Liver (tissue), 9 donors: ENCODE results near the gene UBTF. TPM values are rescaled to one million over a fixed set of nuclear protein-coding genes. Genes with fewer than 3 reads are reported as not detected.
A peak's percentile ranks its signal among the peaks of the same experiment; 100 is the strongest.

Experiments used
- DNase-seq: peaks from one replicate; pipeline ENCODE4 v3.0.0-alpha.2; 2017; ENCODE audit warnings: low spot score
- H3K27ac ChIP-seq, 2 donors: one replicate each; pipeline ENCODE4 v1.7.0; 2013; ENCODE audit warnings: inconsistent platforms in 2 of 2, low read length in 2 of 2, control low read depth in 1 of 2, low read depth in 1 of 2, mild to moderate bottlenecking in 1 of 2
- H3K27me3 ChIP-seq, 4 donors: one replicate each; pipeline versions ENCODE4 v1.6.1 to v1.7.0; 2013; ENCODE audit warnings: low read length in 3 of 4, inconsistent platforms in 1 of 4, mild to moderate bottlenecking in 1 of 4, moderate library complexity in 1 of 4; ENCODE audit not compliant: control insufficient read depth in 4 of 4, insufficient read depth in 4 of 4
- H3K36me3 ChIP-seq, 4 donors: one replicate each; pipeline versions ENCODE4 v1.6.1 to v1.7.0; 2013; ENCODE audit warnings: low read length in 3 of 4, mild to moderate bottlenecking in 3 of 4, low read depth in 1 of 4, moderate library complexity in 1 of 4; ENCODE audit not compliant: control insufficient read depth in 4 of 4, insufficient read depth in 3 of 4
- H3K4me1 ChIP-seq, 4 donors: one replicate each; pipeline versions ENCODE4 v1.6.1 to v1.7.0; 2013; ENCODE audit warnings: low read length in 3 of 4, mild to moderate bottlenecking in 3 of 4, moderate library complexity in 1 of 4; ENCODE audit not compliant: control insufficient read depth in 4 of 4, insufficient read depth in 4 of 4
- H3K4me3 ChIP-seq, 3 donors: one replicate each; pipeline versions ENCODE4 v1.6.1 to v1.7.0; 2013; ENCODE audit warnings: low read length in 3 of 3, control low read depth in 1 of 3, low read depth in 1 of 3, mild to moderate bottlenecking in 1 of 3
- H3K9ac ChIP-seq, 2 donors: one replicate each; pipeline ENCODE4 v1.7.0; 2013; ENCODE audit warnings: low read length in 2 of 2, mild to moderate bottlenecking in 2 of 2, moderate library complexity in 2 of 2, control low read depth in 1 of 2, low read depth in 1 of 2
- H3K9me3 ChIP-seq, 4 donors: one replicate each; pipeline versions ENCODE4 v1.6.1 to v1.7.0; 2013; ENCODE audit warnings: low read length in 3 of 4; ENCODE audit not compliant: control insufficient read depth in 4 of 4
- ATF3 ChIP-seq: IDR thresholded peaks from 2 replicates; pipeline ENCODE4 v1.6.1; 2016; ENCODE audit warnings: antibody characterized with exemption
- CTCF ChIP-seq: fragments of 150-350 bp; IDR thresholded peaks from 2 replicates; pipeline ENCODE4 v1.5.1; 2017; ENCODE audit warnings: improper control_type of control experiment, low read depth, low read length; ENCODE audit not compliant: missing input control
- EGR1 ChIP-seq, 2 donors: IDR thresholded peaks; 2 replicates each; pipeline ENCODE4 v1.6.1; 2016 to 2018; ENCODE audit warnings: antibody characterized with exemption in 2 of 2, low read depth in 2 of 2
- FOXA1 ChIP-seq: IDR thresholded peaks from 2 replicates; pipeline ENCODE4 v1.6.1; 2016; ENCODE audit warnings: antibody characterized with exemption
- FOXA2 ChIP-seq: IDR thresholded peaks from 2 replicates; pipeline ENCODE4 v1.6.1; 2016; ENCODE audit warnings: antibody characterized with exemption
- GABPA ChIP-seq, 2 donors: IDR thresholded peaks in 1 of 2; conservative IDR thresholded peaks in 1 of 2; 2 replicates each; pipeline ENCODE4 v1.6.1; 2016; ENCODE audit warnings: antibody characterized with exemption in 2 of 2, mild to moderate bottlenecking in 1 of 2, moderate library complexity in 1 of 2
- HNF4A ChIP-seq, 2 donors: conservative IDR thresholded peaks; 2 replicates each; pipeline ENCODE4 v1.6.1; 2016; ENCODE audit warnings: antibody characterized with exemption in 2 of 2, mild to moderate bottlenecking in 2 of 2
- HNF4G ChIP-seq: IDR thresholded peaks from 2 replicates; pipeline ENCODE4 v1.6.1; 2016; ENCODE audit warnings: antibody characterized with exemption
- NR2F2 ChIP-seq: IDR thresholded peaks from 2 replicates; pipeline ENCODE4 v1.6.1; 2016; ENCODE audit warnings: antibody characterized with exemption
- RXRA ChIP-seq, 2 donors: IDR thresholded peaks; 2 replicates each; pipeline ENCODE4 v1.6.1; 2017 to 2018; ENCODE audit warnings: antibody characterized with exemption in 2 of 2, mild to moderate bottlenecking in 1 of 2
- SP1 ChIP-seq: IDR thresholded peaks from 2 replicates; pipeline ENCODE4 v1.6.1; 2018; ENCODE audit warnings: antibody characterized with exemption, mild to moderate bottlenecking
- YY1 ChIP-seq: IDR thresholded peaks from 2 replicates; pipeline ENCODE4 v1.6.1; 2016; ENCODE audit warnings: antibody characterized with exemption, mild to moderate bottlenecking
- WGBS: extraction: QIAGEN DNeasy Blood & Tissue Kit; methylation state at CpG from one replicate; pipeline ENCODE4 v1.1.7; 2013; 5-methylcytosine and 5-hydroxymethylcytosine counted together
- polyA plus RNA-seq, 2 donors: library from polyadenylated mRNA; stranded (reverse) in 1 of 2; unstranded in 1 of 2; fragments of 200-250 nt in 1 of 2; fragments of >200 nt in 1 of 2; fragmentation: Nextera tagmentation in 1 of 2; extraction: Ambion mirVana in 1 of 2; gene quantifications; one replicate each; pipeline versions ENCODE4 v1.2.1 to v1.2.3, GENCODE V29; 2013 to 2015
- total RNA-seq, 2 donors: library from RNA; depleted of rRNA; stranded (reverse); fragments of >200 nt; gene quantifications; one replicate each; pipeline ENCODE4 v1.2.3, GENCODE V29; 2014
- TF ChIP-seq, protein P1 (sequence below): IDR thresholded peaks from 2 replicates; pipeline ENCODE4 v1.6.1; 2016; ENCODE audit warnings: antibody characterized with exemption, mild to moderate bottlenecking
- donor health status: healthy.
- donor health status: healthy.
- donor health status: healthy.
- donor health status: healthy.
- donor health status: healthy.

The UBTF gene
- total and polyA plus RNA-seq, 4 donors: 12.5 to 39.6 (median 23.9) TPM

DNA sequence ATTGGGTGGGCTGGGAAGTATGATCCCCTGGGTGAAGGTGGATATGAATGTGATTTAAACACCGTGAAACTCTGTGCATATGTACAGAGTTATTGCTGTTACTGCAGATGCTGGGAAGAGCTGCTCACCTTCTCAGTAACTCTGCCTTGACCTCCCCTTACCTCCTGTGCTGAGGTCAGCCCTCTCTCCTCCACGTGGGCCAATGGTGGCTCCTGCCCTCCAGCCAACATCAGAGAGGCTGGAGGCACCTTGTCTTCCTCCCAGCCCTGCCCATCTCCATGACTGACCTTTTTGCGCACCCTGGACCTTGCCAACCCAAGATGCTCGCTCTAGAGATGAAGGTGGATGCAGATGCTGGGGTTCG is 49.4 kb downstream of the UBTF start (continued):
- TF ChIP-seq HNF4G: no peak

GRCh38 chr17:44167181-44167861 is 52.2 kb downstream of the UBTF start:
- H3K4me3 ChIP-seq: no peak overlapping the region
- peaks cover 0 to 13% (median 4%) of the 10 kb centered on the region in 4 donors for H3K4me1 ChIP-seq
- H3K9me3 ChIP-seq: no peaks in the 10 kb centered on the region
- H3K36me3 ChIP-seq: no peaks in the 10 kb centered on the region
- TF ChIP-seq YY1 (peak; percentile 41), HNF4A (conservative IDR thresholded peaks at IDR 0.05) (peak in 1 of 2 donors; percentile 11), HNF4G (no peak)
- no peak overlapping the region for H3K27ac ChIP-seq
- 50% methylated on average over 7 of the region's 7 CpGs for WGBS
- no peak overlapping the region for H3K9ac ChIP-seq
- H3K27me3 ChIP-seq: no peaks in the 10 kb centered on the region
- no peak for DNase-seq

DNA sequence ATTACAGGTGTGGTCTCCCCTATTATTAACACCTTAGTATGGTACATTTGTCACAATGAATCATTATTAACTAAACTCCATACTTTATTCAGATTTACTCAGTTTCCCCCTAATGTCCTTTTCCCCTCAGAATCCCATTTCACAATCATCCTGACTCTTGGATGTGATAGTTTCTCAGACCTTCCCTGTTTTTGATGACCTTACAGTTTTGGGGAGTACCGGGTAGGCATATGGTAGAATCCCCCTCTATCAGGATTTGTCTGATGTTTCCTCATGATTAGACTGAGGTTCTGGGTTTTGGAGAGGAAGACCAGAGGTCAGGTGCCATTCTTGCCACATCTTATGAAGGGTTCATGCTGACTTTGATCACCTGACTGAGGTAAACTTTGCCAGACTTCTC is 55.0 kb downstream of the UBTF start:
- Histone ChIP-seq H3K9me3 (no peaks in the 10 kb centered on the region), H3K9ac (no peak overlapping the region), H3K27me3 (no peaks in the 10 kb centered on the region), H3K4me1 (peaks cover 0 to 5% (median 2%) of the 10 kb centered on the region in 4 donors), H3K27ac (no peak overlapping the region), H3K36me3 (no peaks in the 10 kb centered on the region), H3K4me3 (no peak overlapping the region)
- TF ChIP-seq ATF3 (no peak), RXRA (IDR thresholded peaks at IDR 0.05) (peak in 1 of 2 donors; percentile 15)
- WGBS: 87% methylated on average over 1 of the region's 1 CpG
- no peak for DNase-seq

- Histone ChIP-seq H3K4me1 (no peaks in the 10 kb centered on the region), H3K27me3 (no peaks in the 10 kb centered on the region), H3K36me3 (no peaks in the 10 kb centered on the region), H3K27ac (no peak overlapping the region), H3K4me3 (no peak overlapping the region), H3K9ac (no peak overlapping the region), H3K9me3 (no peaks in the 10 kb centered on the region)
- DNase-seq: no peak
- no peak for TF ChIP-seq EGR1 (IDR thresholded peaks at IDR 0.05; ENCODE audit: low read depth in 2 of 2)
- WGBS: 90% methylated on average over 15 of the region's 15 CpGs
Measured at GRCh38 chr17:44159519-44160210, 59.8 kb downstream of the UBTF start.

DNA sequence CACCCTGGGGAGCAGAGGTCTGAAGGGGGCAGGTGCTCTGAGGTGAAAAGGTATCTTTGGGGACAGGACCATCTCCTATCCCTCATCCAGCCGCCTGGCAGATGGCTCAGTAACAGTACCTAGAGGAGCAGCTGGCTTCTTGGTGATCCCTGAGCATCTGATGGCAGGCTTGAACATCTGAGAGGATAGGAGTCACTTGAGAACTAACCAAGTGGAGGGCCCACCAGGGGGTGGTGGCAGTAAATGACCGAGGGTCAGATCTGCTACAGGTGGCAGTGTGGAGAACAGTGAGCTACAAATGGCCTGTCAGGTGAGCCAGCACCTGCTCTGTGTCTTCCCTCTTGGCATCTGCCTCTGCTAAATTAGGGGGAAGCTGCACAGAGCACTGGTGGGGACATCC is 64.0 kb downstream of the UBTF start:
- Histone ChIP-seq H3K36me3 (no peaks in the 10 kb centered on the region), H3K4me1 (no peaks in the 10 kb centered on the region), H3K27ac (no peak overlapping the region), H3K9ac (no peak overlapping the region), H3K9me3 (no peaks in the 10 kb centered on the region), H3K27me3 (no peaks in the 10 kb centered on the region), H3K4me3 (no peak overlapping the region)
- whole genome bisulfite sequencing: 90% methylated on average over 2 of the region's 2 CpGs
- no peak for TF ChIP-seq HNF4A (conservative IDR thresholded peaks at IDR 0.05)
- no peak for TF ChIP-seq RXRA (IDR thresholded peaks at IDR 0.05)
- TF ChIP-seq, protein P1, sequence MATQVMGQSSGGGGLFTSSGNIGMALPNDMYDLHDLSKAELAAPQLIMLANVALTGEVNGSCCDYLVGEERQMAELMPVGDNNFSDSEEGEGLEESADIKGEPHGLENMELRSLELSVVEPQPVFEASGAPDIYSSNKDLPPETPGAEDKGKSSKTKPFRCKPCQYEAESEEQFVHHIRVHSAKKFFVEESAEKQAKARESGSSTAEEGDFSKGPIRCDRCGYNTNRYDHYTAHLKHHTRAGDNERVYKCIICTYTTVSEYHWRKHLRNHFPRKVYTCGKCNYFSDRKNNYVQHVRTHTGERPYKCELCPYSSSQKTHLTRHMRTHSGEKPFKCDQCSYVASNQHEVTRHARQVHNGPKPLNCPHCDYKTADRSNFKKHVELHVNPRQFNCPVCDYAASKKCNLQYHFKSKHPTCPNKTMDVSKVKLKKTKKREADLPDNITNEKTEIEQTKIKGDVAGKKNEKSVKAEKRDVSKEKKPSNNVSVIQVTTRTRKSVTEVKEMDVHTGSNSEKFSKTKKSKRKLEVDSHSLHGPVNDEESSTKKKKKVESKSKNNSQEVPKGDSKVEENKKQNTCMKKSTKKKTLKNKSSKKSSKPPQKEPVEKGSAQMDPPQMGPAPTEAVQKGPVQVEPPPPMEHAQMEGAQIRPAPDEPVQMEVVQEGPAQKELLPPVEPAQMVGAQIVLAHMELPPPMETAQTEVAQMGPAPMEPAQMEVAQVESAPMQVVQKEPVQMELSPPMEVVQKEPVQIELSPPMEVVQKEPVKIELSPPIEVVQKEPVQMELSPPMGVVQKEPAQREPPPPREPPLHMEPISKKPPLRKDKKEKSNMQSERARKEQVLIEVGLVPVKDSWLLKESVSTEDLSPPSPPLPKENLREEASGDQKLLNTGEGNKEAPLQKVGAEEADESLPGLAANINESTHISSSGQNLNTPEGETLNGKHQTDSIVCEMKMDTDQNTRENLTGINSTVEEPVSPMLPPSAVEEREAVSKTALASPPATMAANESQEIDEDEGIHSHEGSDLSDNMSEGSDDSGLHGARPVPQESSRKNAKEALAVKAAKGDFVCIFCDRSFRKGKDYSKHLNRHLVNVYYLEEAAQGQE: no peak
- no peak for TF ChIP-seq NR2F2
- TF ChIP-seq HNF4G: no peak
- TF ChIP-seq CTCF: no peak
- no peak for TF ChIP-seq GABPA (IDR thresholded peaks at IDR 0.05 in 1 of 2, conservative IDR thresholded peaks at IDR 0.05 in 1 of 2)
- TF ChIP-seq FOXA2: no peak
- no peak for TF ChIP-seq FOXA1
- TF ChIP-seq SP1: no peak
- TF ChIP-seq EGR1 (IDR thresholded peaks at IDR 0.05; ENCODE audit: low read depth in 2 of 2): no peak
- DNase-seq: no peak
